ENCODE results near the gene TXNL4B. TPM values are rescaled to one million over a fixed set of nuclear protein-coding genes. Genes with fewer than 3 reads are reported as not detected.

Gene TXNL4B
- total and polyA plus RNA-seq, 10 of the 15 experiments (the other 5 are each of a cell fraction or from before 2014, with no cell fraction given), result 11.1 to 24.0 (median 15.9) TPM

GRCh38 chr16:72093448-72094265, at the start of gene TXNL4B, which contains the start of gene DHX38 (continued):
- TF ChIP-seq MLLT1 (IDR thresholded peaks at IDR 0.05) (0 out of 2 replicates have a peak, but pooled peaks have one; percentile 26), SUPT20H (IDR thresholded peaks at IDR 0.05; ENCODE audit: borderline replicate concordance, control insufficient read depth, low read depth, low read length) (no peak), POU2F2 (IDR thresholded peaks at IDR 0.05; ENCODE audit: borderline replicate concordance, low read depth, low read length) (peak; percentile 4; the same call in 1 of the 3 replicates), NR2C2 (IDR thresholded peaks at IDR 0.05; ENCODE audit: borderline replicate concordance, control insufficient read depth, insufficient read length, low read depth) (no peak), POLR2AphosphoS2 (IDR thresholded peaks at IDR 0.05; ENCODE audit: low read depth, low read length) (peak; percentile 79), BACH1 (IDR thresholded peaks at IDR 0.05; ENCODE audit: borderline replicate concordance) (peak; percentile 29; the same call in 1 of the 2 replicates), BCL3 (IDR thresholded peaks at IDR 0.05; ENCODE audit: borderline replicate concordance, insufficient read depth, low read depth, low read length, poor library complexity, severe bottlenecking) (no peak), YY1 (IDR thresholded peaks at IDR 0.05; ENCODE audit: low read depth, low read length) (peak; percentile 97), USF1 (IDR thresholded peaks at IDR 0.05; ENCODE audit: borderline replicate concordance, extremely low read length, insufficient read depth, low read depth, low read length) (no peak), IRF3 (IDR thresholded peaks at IDR 0.05) (peak; percentile 72), E2F4 (IDR thresholded peaks at IDR 0.05; ENCODE audit: low read depth, low read length) (no peak), RBBP5 (conservative IDR thresholded peaks at IDR 0.05) (0 out of 2 replicates have a peak, but pooled peaks have one; percentile 39), NRF1 (conservative IDR thresholded peaks at IDR 0.05; ENCODE audit: low read depth, low read length) (0 out of 2 replicates have a peak, but pooled peaks have one; percentile 14), MYC (IDR thresholded peaks at IDR 0.05; ENCODE audit: insufficient read depth, insufficient read length, insufficient replicate concordance, low read length, severe bottlenecking) (no peak), SMAD5 (IDR thresholded peaks at IDR 0.05; ENCODE audit: low read depth) (peak; percentile 58; the same call in 1 of the 2 replicates), SPI1 (IDR thresholded peaks at IDR 0.05; ENCODE audit: borderline replicate concordance, insufficient read depth, low read depth, low read length) (peak; percentile 48; the same call in 1 of the 2 replicates), MAX (IDR thresholded peaks at IDR 0.05; ENCODE audit: low read depth, low read length) (0 out of 2 replicates have a peak, but pooled peaks have one; percentile 4), SMARCA5 (IDR thresholded peaks at IDR 0.05) (no peak), CREB1 (IDR thresholded peaks at IDR 0.05; ENCODE audit: low read depth) (peak; percentile 96), HDGF (IDR thresholded peaks at IDR 0.05) (peak; percentile 76; the same call in 1 of the 2 replicates), POLR2AphosphoS5 (IDR thresholded peaks at IDR 0.05; ENCODE audit: low read length) (peak; percentile 94), TCF7 (IDR thresholded peaks at IDR 0.05; ENCODE audit: borderline replicate concordance) (no peak)
